Activated naive CD4-positive, alpha-beta T cell treated with anti-CD3 and anti-CD28 coated beads for 36 hours (primary cell): Measurements from ENCODE around the gene ANKRD6. TPM values are rescaled to one million over a fixed set of nuclear protein-coding genes. Genes with fewer than 3 reads are reported as not detected.

Experiments
- CTCF ChIA-PET: fragments of 350-600 bp; sonication (Branson Sonifier 250); formaldehyde crosslinking; loops from one replicate; lab custom pipeline; 2021; ENCODE audit warnings: antibody characterized with exemption; lab: Charles Lee
- DNase-seq: peaks from one replicate; pipeline ENCODE4 v3.0.0-alpha.2; 2020
- H3K27ac Mint-ChIP-seq: one replicate; pipeline ENCODE4 v1.8.0; 2021; ENCODE audit warnings: mild to moderate bottlenecking, mixed read lengths
- H3K27me3 Mint-ChIP-seq: one replicate; pipeline ENCODE4 v1.8.0; 2021; ENCODE audit warnings: low read depth, mixed read lengths
- H3K36me3 Mint-ChIP-seq: one replicate; pipeline ENCODE4 v1.8.0; 2021; ENCODE audit warnings: low read depth, mixed read lengths
- H3K4me1 Mint-ChIP-seq: one replicate; pipeline ENCODE4 v1.8.0; 2021; ENCODE audit warnings: low read depth, mixed read lengths
- H3K4me3 Mint-ChIP-seq: one replicate; pipeline ENCODE4 v1.8.0; 2021; ENCODE audit warnings: mild to moderate bottlenecking, moderate library complexity, mixed read lengths
- H3K9me3 Mint-ChIP-seq: one replicate; pipeline ENCODE4 v1.8.0; 2021; ENCODE audit warnings: mixed read lengths
- intact Hi-C: fragments of 100-400 bp; cut with micrococcal nuclease; formaldehyde crosslinking; loops from one replicate; pipeline ENCODE4 v1.15.1; 2023
- total RNA-seq, 2 experiments: library from RNA; stranded (reverse); gene quantifications; one replicate each; pipeline ENCODE4 v1.2.3, GENCODE V29; 2021

Gene ANKRD6
- total RNA-seq, 2 experiments from 2014 or later, result 1.5 to 1.6 TPM

DNA sequence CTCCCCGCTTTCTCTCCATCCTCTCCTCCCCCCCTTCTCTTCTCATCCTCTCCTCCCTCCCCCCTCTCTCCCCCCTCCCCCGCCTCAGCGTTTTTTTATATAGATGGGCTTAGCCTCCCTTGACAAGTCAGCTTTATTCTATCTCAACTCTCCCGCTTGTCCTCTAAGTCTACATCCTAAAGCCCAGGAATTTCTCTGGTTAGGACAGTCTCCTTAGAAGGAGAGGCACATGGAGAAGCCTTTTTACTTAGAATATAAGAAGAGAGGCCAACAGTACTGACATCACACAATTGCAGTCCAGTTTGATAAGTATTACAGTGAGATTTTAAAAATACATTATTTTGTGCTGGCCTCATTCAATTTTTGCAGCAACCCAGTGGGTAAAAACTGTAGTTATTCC, 122.1 kb downstream of the ANKRD6 start:
- Mint-ChIP-seq H3K9me3 (peaks cover 6% of the 10 kb centered on the region), H3K4me3 (no peak overlapping the region), H3K27ac (no peak overlapping the region), H3K36me3 (no peaks in the 10 kb centered on the region), H3K4me1 (no peaks in the 10 kb centered on the region), H3K27me3 (peaks cover 3% of the 10 kb centered on the region)
- intact Hi-C loops, result no loop called here
- CTCF ChIA-PET, result no interaction called here
- DNase-seq, result no peak

DNA sequence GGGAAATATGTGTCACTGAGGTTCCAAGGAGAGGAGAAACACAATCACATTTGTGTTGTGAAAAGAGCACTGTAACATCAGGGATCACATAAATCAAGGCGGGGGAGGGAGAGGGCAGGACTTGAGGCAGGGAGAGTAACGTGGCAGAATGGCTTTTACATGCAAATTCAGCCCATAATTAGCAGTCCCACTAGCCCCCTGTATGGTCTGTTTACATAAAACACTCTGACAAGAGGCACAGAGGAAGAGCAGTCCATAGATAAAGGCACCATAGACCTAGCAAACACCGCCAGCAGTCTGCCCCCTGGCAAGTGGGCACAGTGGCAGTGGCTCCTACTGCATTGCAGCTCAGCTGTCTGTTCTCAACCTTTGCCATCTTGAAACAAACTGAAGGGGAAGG, 122.9 kb downstream of the ANKRD6 start:
- peaks cover 3% of the 10 kb centered on the region for H3K27me3 Mint-ChIP-seq
- H3K36me3 Mint-ChIP-seq, result no peaks in the 10 kb centered on the region
- intact Hi-C loops, result no loop called here
- H3K27ac Mint-ChIP-seq, result no peak overlapping the region
- no peak overlapping the region for H3K4me3 Mint-ChIP-seq
- peaks cover 6% of the 10 kb centered on the region for H3K9me3 Mint-ChIP-seq
- H3K4me1 Mint-ChIP-seq, result no peaks in the 10 kb centered on the region
- CTCF ChIA-PET, result interaction anchor here (0.8 to 1.0 kb wide), 2 partner anchors 54 to 123 kb away, joined by 3 to 6 read pairs; partner anchors contain the start of gene ANKRD6
- no peak for DNase-seq

DNA sequence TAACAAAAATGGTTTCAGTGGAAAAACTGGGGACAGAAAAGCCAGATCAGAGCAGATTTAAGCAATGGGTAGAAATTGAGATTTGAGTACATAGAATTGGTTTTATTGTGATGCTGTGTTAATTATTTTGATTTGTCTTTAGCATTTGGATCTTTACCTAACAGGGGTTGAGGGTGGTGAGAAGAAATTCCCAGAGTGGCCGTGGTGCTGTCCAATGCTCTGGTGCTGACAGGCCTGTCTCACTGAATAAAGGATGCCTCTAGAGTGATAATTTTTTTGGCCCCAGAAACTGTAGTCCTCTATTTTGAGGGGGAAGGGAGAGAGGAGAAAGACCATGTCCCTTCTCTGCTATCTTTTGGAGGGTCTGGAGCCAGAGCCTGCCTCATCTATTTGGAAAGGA, 126.5 kb downstream of the ANKRD6 start:
- Mint-ChIP-seq H3K36me3 (no peaks in the 10 kb centered on the region), H3K27ac (no peak overlapping the region), H3K4me3 (no peak overlapping the region), H3K4me1 (no peaks in the 10 kb centered on the region), H3K9me3 (peaks cover 6% of the 10 kb centered on the region), H3K27me3 (peaks cover 3% of the 10 kb centered on the region)
- CTCF ChIA-PET, result no interaction called here
- intact Hi-C loops, result no loop called here
- peak; percentile 9 for DNase-seq

DNA sequence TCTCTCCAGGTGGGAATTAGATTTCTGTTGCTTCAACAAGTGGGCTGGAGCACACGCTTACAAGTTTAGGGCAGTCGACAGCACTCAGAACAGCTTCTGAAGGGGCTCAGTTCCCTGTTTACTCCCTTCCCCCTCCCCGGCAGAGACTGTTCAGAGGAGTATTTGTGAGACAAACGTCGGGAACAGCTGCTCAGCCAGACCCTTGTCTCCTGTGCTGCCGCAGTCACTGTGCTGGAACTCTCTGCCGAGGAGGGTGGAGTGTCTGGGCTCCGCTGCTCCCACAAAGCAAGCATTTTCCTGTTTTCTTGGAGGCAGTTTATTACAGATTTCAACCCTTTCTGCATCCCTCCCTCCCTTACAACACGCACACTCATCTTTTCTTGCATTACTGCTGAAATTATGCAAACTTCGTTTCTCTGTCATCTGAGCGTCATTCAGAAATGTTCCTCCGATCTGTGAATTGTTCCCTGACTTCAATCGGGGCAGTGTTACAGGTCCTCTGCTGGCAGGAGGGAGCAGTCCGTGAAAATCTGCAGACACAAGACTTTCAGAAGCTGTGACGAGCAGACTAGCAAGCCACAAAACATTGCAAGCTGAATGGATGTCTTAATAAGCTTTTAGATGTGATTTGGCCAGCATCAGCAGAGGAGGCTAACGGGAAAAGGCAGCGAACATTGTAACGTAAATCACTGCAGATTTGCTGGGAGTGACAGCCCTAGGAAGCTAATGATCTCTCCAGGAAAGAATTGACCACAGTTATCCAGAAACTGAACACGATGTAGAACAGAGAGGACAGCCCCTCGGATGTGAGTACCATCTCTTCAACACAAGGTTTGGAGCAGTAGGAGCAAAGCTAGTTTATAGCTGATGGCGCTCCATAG, 129.4 kb downstream of the ANKRD6 start:
- intact Hi-C loops, result no loop called here
- Mint-ChIP-seq H3K27me3 (no peaks in the 10 kb centered on the region), H3K36me3 (no peaks in the 10 kb centered on the region), H3K9me3 (no peaks in the 10 kb centered on the region), H3K4me1 (no peaks in the 10 kb centered on the region), H3K4me3 (no peak overlapping the region), H3K27ac (no peak overlapping the region)
- DNase-seq, result no peak
- CTCF ChIA-PET, result no interaction called here

DNA sequence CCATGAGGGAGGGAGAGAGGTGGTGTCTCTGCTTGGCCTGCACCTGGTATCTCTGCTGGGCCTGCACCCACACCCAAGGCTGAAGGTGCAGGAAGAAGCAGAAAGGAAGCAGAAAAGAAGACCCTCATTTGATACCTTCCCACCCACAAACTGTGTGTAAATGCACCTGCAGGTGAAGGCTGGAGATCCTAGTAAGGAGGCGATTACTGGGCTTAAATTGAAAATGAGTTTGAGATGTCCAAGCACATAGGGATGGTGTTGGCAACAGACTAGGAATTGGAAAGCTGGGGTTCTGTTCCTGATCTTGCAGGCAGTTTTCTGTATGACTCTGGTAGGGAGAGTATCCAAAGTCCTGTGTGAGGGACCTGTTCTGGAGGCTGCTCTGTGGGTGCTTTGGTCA, 130.9 kb downstream of the ANKRD6 start:
- H3K36me3 Mint-ChIP-seq, result no peaks in the 10 kb centered on the region
- H3K27me3 Mint-ChIP-seq, result no peaks in the 10 kb centered on the region
- no peak overlapping the region for H3K4me3 Mint-ChIP-seq
- H3K4me1 Mint-ChIP-seq, result no peaks in the 10 kb centered on the region
- no peaks in the 10 kb centered on the region for H3K9me3 Mint-ChIP-seq
- intact Hi-C loops, result no loop called here
- no peak for DNase-seq
- CTCF ChIA-PET, result no interaction called here
- H3K27ac Mint-ChIP-seq, result no peak overlapping the region

DNA sequence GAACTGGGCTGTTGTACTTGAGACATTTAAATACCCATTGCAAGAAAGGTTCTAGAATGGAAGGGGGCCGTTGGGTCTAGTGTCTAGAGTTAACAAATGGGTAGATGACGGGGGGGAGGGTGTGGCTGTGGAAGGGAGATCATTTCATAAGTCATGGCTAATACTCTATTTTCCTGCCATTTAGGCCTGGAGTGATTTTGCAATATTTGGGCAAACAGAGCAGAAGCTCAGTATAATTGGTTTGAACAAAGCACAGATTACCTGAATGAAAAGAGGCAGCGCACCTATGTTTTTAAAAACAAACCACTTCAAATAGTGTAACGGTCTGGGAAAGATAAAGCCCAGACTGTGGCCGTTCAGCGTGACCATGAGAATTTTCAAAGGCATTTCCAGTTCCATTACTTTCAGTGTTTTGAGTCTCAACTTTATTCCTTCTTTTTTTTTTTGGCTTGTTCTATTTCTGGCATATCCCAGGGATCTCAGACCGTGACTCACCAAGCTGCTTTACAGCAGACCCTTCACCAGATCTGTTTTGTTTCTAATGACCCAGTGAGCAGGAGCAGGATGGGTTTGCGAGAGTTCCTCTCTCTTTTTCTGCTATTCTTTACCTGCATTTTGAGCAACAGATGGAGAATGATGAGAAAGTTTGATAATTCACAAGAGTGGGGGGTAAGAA, 131.9 kb downstream of the ANKRD6 start:
- Mint-ChIP-seq H3K4me3 (no peak overlapping the region), H3K27me3 (no peaks in the 10 kb centered on the region), H3K4me1 (no peaks in the 10 kb centered on the region), H3K9me3 (no peaks in the 10 kb centered on the region), H3K36me3 (no peaks in the 10 kb centered on the region), H3K27ac (no peak overlapping the region)
- intact Hi-C loops, result no loop called here
- no peak for DNase-seq
- CTCF ChIA-PET, result interaction anchor here (0.6 kb wide), 1 partner anchor 219 kb away, joined by 3 read pairs; no protein-coding TSS in a partner anchor

DNA sequence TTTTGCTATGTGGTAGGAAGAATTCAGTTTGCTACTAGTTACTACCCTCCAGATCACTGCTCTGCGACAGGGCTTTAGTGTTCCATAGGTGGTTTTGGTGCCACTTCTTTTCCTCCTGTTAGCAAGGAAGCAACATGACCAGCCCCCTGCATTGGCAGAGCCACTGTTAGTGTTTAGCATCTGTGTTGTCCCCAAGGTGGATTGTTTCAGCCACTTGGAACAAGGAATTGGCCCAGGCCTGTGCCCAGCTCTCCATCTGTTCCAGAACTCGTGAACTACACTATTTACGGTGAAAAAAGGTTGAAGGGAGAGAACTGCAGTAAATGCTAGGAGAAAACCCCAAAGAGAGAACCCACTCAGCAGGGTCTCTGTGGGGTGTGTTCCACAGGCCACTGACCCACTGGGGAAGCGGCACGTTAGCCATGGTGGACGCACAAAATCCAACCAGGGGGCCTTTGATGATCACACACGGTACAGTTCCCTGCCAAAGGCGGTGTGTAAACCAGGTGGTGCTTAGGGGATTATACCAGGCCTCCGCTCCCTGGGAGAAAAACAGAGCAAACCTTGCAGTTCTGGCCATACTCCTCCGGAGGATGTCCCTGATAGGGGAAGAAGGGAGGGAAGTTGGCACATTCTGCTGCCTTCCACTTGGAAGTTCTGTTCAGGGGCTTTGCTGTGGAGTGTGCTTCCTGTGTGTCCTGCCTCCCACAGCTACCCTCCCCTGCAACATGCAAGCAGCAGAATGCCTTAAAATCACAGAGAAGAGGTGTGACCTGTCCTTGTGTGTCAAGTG, 133.3 kb downstream of the ANKRD6 start:
- H3K27me3 Mint-ChIP-seq, result no peaks in the 10 kb centered on the region
- no peaks in the 10 kb centered on the region for H3K9me3 Mint-ChIP-seq
- no peak for DNase-seq
- CTCF ChIA-PET, result no interaction called here
- H3K4me1 Mint-ChIP-seq, result no peaks in the 10 kb centered on the region
- no peak overlapping the region for H3K4me3 Mint-ChIP-seq
- intact Hi-C loops, result no loop called here
- no peak overlapping the region for H3K27ac Mint-ChIP-seq
- H3K36me3 Mint-ChIP-seq, result no peaks in the 10 kb centered on the region

DNA sequence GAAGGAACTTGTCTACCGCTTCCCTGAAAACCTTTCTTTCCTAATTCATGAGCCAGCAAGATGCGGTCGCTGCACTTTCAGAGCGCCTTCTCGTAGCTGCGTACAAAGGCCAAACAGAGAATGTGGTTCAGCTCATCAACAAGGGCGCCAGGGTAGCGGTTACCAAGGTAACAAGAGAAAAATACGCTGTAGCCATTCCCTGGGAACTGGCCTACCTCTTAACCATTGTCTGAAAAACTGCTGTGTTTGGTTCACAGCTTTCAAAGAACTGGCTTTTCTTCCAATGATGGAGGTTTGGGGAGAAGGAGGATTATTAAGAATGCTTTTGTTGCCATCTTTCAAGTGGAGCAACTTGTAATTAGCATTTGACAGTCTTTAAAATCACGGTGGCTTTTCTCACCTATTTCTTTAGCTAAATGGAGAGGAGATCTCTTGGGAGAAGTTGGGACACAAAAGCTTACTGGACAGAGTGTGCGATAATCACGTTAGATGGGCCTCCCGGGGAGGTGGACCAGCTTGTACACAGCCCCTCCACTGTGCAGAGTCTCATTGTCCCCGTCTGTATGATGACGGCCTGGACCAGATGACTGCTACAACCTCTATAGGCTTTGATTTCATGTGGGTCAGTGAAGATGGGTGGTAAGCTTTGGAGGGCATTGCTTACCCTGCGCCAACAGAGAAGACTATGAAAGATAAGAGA, 134.1 kb downstream of the ANKRD6 start:
- H3K4me3 Mint-ChIP-seq, result no peak overlapping the region
- H3K36me3 Mint-ChIP-seq, result no peaks in the 10 kb centered on the region
- CTCF ChIA-PET, result no interaction called here
- no peaks in the 10 kb centered on the region for H3K9me3 Mint-ChIP-seq
- no peaks in the 10 kb centered on the region for H3K27me3 Mint-ChIP-seq
- no peak overlapping the region for H3K27ac Mint-ChIP-seq
- intact Hi-C loops, result no loop called here
- no peaks in the 10 kb centered on the region for H3K4me1 Mint-ChIP-seq
- DNase-seq, result no peak

DNA sequence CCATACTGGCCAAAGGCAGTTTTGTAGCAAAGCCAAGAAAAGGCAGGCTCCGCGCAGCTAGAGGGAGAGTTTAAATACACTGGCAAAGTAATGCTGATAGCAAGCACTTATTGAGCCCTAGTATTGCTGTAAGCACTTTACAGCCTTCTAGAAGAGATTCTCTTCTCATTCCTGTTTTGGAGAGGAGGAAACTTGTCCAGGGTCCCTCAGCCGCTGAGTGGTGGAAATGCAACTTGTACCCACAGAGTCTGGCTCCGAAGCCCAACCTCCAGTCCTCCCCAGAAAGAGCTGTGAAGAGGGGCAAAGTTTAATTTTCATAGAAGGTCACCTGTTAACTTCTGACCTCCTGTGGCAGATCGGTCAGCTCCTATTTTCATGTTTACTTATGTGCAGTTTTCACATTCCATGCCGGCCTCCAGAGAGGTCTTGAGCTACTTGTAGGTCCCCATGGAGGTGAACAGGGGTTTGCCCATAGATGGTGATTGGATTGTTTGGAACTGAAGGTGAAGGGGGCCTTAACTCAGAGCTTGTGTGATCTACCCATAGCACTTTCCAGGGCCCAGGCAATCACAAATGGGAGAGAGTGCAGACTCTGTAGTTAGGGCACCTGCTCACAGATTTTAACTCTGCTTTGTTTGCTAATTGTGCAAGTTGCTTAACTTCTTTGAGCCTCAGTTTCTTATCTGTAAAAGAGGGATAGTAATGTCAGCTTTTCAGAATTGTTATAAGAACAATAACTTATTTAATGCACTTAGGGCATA, 134.9 kb downstream of the ANKRD6 start:
- CTCF ChIA-PET, result no interaction called here
- no peak overlapping the region for H3K27ac Mint-ChIP-seq
- DNase-seq, result no peak
- no peak overlapping the region for H3K4me3 Mint-ChIP-seq
- H3K36me3 Mint-ChIP-seq, result no peaks in the 10 kb centered on the region
- no peaks in the 10 kb centered on the region for H3K9me3 Mint-ChIP-seq
- intact Hi-C loops, result no loop called here
- H3K27me3 Mint-ChIP-seq, result no peaks in the 10 kb centered on the region
- no peaks in the 10 kb centered on the region for H3K4me1 Mint-ChIP-seq

DNA sequence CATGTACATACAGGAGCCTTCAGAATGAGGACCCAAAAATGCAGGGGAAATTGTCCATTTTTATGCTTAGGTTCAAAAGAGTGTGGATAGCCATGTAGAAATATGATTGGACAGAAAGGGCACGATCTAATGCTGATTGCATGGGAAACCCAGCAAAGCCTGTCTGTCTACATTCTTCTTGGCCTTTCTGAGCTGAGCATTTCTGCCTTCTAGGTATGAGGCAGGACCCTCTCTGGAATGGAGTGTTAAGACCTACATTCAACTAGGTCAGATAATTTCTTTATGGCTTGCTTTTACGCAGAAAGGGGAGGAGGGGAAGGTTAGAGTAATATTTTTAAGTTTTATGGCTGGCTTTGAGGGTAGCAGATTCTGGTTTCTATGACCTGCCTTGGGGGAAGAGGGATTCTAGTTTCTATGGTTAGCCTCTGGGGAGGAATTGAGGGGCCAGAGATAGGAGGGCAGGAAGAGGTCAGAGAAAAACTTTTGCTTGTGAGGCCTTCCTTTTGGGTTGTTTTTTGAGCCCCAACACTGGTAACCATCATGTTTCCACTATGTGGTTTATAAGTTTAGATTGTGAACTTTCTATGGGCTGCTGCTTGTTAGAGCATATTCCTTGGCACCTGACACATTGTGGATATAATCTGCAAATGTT, 142.1 kb downstream of the ANKRD6 start:
- Mint-ChIP-seq H3K27me3 (no peaks in the 10 kb centered on the region), H3K9me3 (no peaks in the 10 kb centered on the region), H3K4me3 (no peak overlapping the region), H3K4me1 (no peaks in the 10 kb centered on the region), H3K36me3 (no peaks in the 10 kb centered on the region), H3K27ac (no peak overlapping the region)
- no peak for DNase-seq
- CTCF ChIA-PET, result interaction anchor here (0.6 kb wide), 1 partner anchor 774 kb away, joined by 3 read pairs; no protein-coding TSS in a partner anchor
- intact Hi-C loops, result no loop called here

DNA sequence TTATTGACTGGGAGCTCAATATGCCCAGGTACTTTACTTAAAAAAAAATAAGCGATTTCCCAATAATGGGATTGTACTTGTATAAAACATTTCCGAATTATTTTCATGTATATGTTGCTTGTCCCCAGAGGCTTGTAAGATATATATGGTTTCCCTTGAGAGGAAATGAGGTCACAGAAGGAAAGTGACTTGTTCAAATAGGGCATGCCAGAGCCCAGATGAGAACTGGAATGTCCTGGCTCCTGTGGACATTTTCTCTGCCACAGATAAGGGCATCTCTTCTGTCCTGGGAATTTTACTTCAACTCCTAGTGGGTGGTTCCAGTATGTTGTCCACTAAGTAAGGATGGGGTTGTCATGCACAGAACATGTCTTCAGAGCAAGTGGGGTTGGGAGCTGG, 142.6 kb downstream of the ANKRD6 start:
- no peak overlapping the region for H3K27ac Mint-ChIP-seq
- no peak overlapping the region for H3K4me3 Mint-ChIP-seq
- intact Hi-C loops, result no loop called here
- H3K36me3 Mint-ChIP-seq, result no peaks in the 10 kb centered on the region
- no peaks in the 10 kb centered on the region for H3K4me1 Mint-ChIP-seq
- no peak for DNase-seq
- H3K9me3 Mint-ChIP-seq, result no peaks in the 10 kb centered on the region
- CTCF ChIA-PET, result interaction anchor here (0.6 kb wide), 1 partner anchor 773 kb away, joined by 3 read pairs; no protein-coding TSS in a partner anchor
- H3K27me3 Mint-ChIP-seq, result no peaks in the 10 kb centered on the region
